Measurements from ENCODE around the gene NOL7. TPM values are rescaled to one million over a fixed set of nuclear protein-coding genes. Genes with fewer than 3 reads are reported as not detected.

NOL7 gene
- total and polyA plus RNA-seq, 2 of the 4 experiments (the other 2 are of a cell fraction) = 21.3 to 34.5 TPM

DNA sequence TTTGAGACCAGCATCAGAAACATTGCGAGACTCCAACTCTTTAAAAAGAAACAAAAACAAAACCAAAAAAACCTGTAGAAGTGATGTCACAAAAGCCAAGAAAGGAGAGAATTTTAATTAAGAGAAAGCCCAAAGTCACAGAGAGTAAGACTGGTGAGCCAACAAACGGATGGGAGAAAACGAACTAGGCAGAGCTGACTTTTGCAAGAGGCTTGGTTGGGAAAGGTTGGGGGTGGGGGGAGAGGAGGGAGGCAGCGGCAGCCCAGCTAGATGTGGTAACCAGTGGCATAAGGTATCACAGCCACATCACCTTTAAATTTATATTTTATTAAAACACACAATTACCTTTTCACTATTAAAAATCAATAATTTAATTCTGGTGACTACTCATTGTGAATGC is 23.5 kb downstream of the NOL7 start:
- POLR2A ChIA-PET (ENCODE audit: unreplicated experiment) = no interaction called here
- no peak overlapping the region for H3K56ac ChIP-seq (ENCODE audit: extremely low read depth, insufficient read depth, low read length)

More for the DNA sequence above, 23.5 kb downstream of the NOL7 start:
- Histone ChIP-seq H2BK5ac (ENCODE audit: low read depth, low read length, poor library complexity, severe bottlenecking) (no peak overlapping the region), H3K9me3 (ENCODE audit: control insufficient read depth, insufficient read depth, low read length) (no peaks in the 10 kb centered on the region), H4K8ac (ENCODE audit: low read depth in 2 of 2, low read length in 2 of 2) (no peak overlapping the region), H2BK15ac (ENCODE audit: low read depth, low read length) (no peak overlapping the region), H3K4me3 (ENCODE audit: insufficient read depth, low read depth, low read length) (no peak overlapping the region), H2BK120ac (ENCODE audit: low read depth, low read length) (no peak overlapping the region), H3K4ac (ENCODE audit: low read depth, low read length) (no peak overlapping the region), H2AK5ac (ENCODE audit: low read depth, low read length) (no peak overlapping the region), H2BK20ac (ENCODE audit: low read depth, low read length) (no peak overlapping the region), H3K18ac (ENCODE audit: low read depth, low read length) (no peak overlapping the region), H4K5ac (ENCODE audit: low read depth, low read length) (no peak overlapping the region), H3K4me2 (ENCODE audit: low read depth, low read length) (no peak overlapping the region), H3K36me3 (ENCODE audit: control insufficient read depth, insufficient read depth, low read length) (peaks cover 11% of the 10 kb centered on the region), H3K9me1 (ENCODE audit: insufficient read depth, low read length) (no peaks in the 10 kb centered on the region), H4K20me1 (ENCODE audit: insufficient read depth, low read length) (no peaks in the 10 kb centered on the region), H3K9ac (ENCODE audit: low read depth, low read length) (no peak overlapping the region), H3K79me1 (ENCODE audit: low read depth in 1 of 2, low read length in 2 of 2) (peaks cover 5 to 8% of the 10 kb centered on the region in 2 experiments; a peak in 2 of 4 replicates), H3K14ac (replicated peaks; ENCODE audit: low read depth, low read length) (no peak overlapping the region), H2AFZ (replicated peaks; ENCODE audit: low read length, poor library complexity) (no peak overlapping the region), H3K4me1 (ENCODE audit: control insufficient read depth, insufficient read depth, low read length) (no peaks in the 10 kb centered on the region), H3K23ac (ENCODE audit: low read depth, low read length) (no peak overlapping the region), H3K27ac (ENCODE audit: insufficient read depth, low read length) (no peak overlapping the region), H2AK9ac (replicated peaks; ENCODE audit: low read depth, low read length, poor library complexity) (no peak overlapping the region), H3K27me3 (ENCODE audit: control insufficient read depth, insufficient read depth, low read length) (no peaks in the 10 kb centered on the region), H4K91ac (ENCODE audit: insufficient read depth, low read depth, low read length) (no peak overlapping the region)
- CTCF ChIA-PET = no interaction called here
- DNase-seq = no peak
- in situ Hi-C loops (cut with MboI; ENCODE audit: low sequenced_read_pairs) (no loop called here), dilution Hi-C loops (cut with HindIII; ENCODE audit: low sequenced_read_pairs, unreplicated experiment) (no loop called here), intact Hi-C loops (cut with micrococcal nuclease) (no loop called here)
- ATAC-seq (ENCODE audit: low read depth) = no peak
- TF ChIP-seq CEBPB (IDR thresholded peaks at IDR 0.05; ENCODE audit: low read depth, low read length) (no peak), BHLHE40 (IDR thresholded peaks at IDR 0.05; ENCODE audit: low read depth, low read length) (no peak), RFX5 (IDR thresholded peaks at IDR 0.05; ENCODE audit: low read depth, low read length) (no peak), MAZ (IDR thresholded peaks at IDR 0.05; ENCODE audit: borderline replicate concordance, low read depth, low read length) (no peak)
- TF ChIP-seq, protein P1, sequence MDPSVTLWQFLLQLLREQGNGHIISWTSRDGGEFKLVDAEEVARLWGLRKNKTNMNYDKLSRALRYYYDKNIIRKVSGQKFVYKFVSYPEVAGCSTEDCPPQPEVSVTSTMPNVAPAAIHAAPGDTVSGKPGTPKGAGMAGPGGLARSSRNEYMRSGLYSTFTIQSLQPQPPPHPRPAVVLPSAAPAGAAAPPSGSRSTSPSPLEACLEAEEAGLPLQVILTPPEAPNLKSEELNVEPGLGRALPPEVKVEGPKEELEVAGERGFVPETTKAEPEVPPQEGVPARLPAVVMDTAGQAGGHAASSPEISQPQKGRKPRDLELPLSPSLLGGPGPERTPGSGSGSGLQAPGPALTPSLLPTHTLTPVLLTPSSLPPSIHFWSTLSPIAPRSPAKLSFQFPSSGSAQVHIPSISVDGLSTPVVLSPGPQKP (IDR thresholded peaks at IDR 0.05; ENCODE audit: borderline replicate concordance, low read depth, low read length) = no peak
- WGBS, 2 experiments (ENCODE audit: extremely low coverage in 2 of 2, insufficient read length in 1 of 2) = 88% methylated on average over 1 of the region's 4 CpGs; no CpG with 5 or more reads in 1 of the 2 experiments
- no TSS peak for BruUV-seq (replicated peaks)

Measured in IMR-90 (cell line).